ENCODE results near the gene SP110. TPM values are rescaled to one million over a fixed set of nuclear protein-coding genes. Genes with fewer than 3 reads are reported as not detected.
A peak's percentile ranks its signal among the peaks of the same experiment; 100 is the strongest.

Gene SP110
- total RNA-seq, 4 donors from 2014 or later, result 11.8 to 32.7 (median 21.2) TPM

DNA sequence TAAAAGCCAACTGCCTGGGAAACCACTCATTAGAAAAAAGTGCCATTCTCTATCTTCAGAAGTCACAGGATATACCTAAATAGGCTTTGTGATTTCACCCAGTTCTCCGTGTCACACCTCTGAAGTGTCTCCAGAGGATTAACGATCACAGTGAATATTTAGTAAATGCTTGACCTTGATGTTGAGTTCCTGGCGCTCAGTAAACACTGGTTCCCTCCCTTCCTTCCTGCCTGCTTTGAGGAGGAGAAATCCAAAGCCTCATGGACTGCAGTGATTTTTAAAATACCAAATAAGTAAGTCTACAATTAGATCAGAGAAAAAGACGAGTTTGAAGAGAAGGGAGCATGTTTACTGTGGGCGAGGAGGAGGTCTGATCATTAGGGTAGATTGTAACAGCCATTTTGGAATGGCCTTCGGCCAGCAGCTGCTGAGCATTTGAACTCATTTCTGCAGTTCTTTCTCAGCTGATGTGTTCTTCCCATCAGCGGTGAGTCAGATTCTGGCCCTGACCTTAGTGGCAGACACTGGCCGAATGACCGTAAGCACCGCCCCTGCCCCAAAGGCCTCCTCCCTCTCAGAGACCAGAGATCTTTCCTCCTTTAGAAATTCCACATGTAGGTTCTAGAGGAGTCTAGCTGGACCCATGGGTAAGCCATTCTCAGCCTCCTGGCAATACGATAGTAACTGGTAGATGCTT is 89.0 kb downstream of the SP110 start:
- Histone ChIP-seq H3K4me3 (no peak overlapping the region), H3K27ac (peak overlapping the region; percentile 53), H3K36me3 (no peaks in the 10 kb centered on the region), H3K4me1 (peaks cover 16% of the 10 kb centered on the region), H3K27me3 (no peaks in the 10 kb centered on the region), H3K9me3 (no peaks in the 10 kb centered on the region)
- TF ChIP-seq POLR2AphosphoS5 (IDR thresholded peaks at IDR 0.05), result no peak
- TF ChIP-seq, protein P1, sequence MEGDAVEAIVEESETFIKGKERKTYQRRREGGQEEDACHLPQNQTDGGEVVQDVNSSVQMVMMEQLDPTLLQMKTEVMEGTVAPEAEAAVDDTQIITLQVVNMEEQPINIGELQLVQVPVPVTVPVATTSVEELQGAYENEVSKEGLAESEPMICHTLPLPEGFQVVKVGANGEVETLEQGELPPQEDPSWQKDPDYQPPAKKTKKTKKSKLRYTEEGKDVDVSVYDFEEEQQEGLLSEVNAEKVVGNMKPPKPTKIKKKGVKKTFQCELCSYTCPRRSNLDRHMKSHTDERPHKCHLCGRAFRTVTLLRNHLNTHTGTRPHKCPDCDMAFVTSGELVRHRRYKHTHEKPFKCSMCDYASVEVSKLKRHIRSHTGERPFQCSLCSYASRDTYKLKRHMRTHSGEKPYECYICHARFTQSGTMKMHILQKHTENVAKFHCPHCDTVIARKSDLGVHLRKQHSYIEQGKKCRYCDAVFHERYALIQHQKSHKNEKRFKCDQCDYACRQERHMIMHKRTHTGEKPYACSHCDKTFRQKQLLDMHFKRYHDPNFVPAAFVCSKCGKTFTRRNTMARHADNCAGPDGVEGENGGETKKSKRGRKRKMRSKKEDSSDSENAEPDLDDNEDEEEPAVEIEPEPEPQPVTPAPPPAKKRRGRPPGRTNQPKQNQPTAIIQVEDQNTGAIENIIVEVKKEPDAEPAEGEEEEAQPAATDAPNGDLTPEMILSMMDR (IDR thresholded peaks at IDR 0.05), result no peak
- 51% methylated on average over 11 of the region's 11 CpGs for WGBS
- DNase-seq (ENCODE audit: low spot score in 2 of 2), result peak in 1 of 2 donors; percentile 78

DNA sequence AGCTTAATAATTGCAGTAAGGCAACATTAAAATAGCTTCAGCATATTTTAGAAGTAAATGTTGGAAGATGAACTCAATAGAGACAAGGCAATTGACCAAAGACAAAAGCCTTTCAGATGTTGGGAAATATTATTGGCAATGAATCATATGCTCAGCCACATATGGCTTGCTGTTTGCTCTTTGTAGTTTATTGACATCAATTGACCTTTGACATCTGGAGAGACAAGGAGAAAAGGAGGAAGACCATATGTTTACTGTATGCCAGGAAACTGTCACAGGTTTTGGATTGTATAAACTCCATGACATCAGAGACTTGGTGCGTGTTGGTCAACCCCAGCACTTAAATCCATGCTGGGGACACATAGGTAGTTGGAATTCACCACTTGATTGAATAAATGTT is 90.4 kb downstream of the SP110 start:
- Histone ChIP-seq H3K27me3 (no peaks in the 10 kb centered on the region), H3K4me3 (peak overlapping the region; percentile 19), H3K36me3 (no peaks in the 10 kb centered on the region), H3K9me3 (no peaks in the 10 kb centered on the region), H3K4me1 (peaks cover 16% of the 10 kb centered on the region), H3K27ac (peak overlapping the region; percentile 64)
- TF ChIP-seq, protein P1 (IDR thresholded peaks at IDR 0.05), result no peak
- no peak for TF ChIP-seq POLR2AphosphoS5 (IDR thresholded peaks at IDR 0.05)
- WGBS, result 75% methylated on average over 1 of the region's 1 CpG
- DNase-seq (ENCODE audit: low spot score in 2 of 2), result no peak

DNA sequence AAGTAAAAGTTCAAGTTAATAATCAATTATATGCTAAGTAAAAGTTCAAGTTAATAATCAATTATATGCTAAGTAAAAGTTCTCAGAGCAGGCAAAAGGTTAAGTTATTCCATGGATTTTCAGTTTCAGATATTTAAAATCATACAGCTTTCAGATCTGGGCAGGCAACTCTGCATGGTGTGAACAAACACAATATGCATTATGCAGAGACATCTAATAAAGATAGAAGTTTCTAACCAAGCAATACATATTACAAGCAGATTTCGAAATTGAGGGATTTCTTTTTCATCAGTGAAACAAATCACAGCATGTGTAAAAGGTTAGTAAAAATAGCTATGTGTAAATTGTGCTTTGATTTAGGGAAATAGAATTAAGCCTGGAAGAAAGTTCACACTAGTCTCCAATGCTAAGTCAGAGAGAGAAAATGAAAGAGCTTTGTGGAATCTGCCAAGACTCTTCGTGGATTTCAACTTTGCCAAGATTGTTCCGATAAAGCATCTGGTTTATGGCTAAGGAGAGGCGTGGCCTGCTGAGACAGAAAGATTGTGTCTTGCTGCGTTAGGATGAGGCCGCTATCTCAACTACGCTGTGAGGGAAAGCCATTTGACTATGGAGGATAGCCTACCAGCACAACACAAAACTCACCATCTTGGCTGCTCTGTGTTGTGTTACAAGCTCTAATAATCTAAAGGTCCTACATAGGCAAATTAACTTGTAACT is 91.0 kb downstream of the SP110 start:
- Histone ChIP-seq H3K4me1 (peaks cover 16% of the 10 kb centered on the region), H3K27ac (peak overlapping the region; percentile 64), H3K27me3 (no peaks in the 10 kb centered on the region), H3K36me3 (no peaks in the 10 kb centered on the region), H3K4me3 (peak overlapping the region; percentile 19), H3K9me3 (no peaks in the 10 kb centered on the region)
- no peak for DNase-seq (ENCODE audit: low spot score in 2 of 2)
- 8% methylated on average over 7 of the region's 7 CpGs for WGBS
- no peak for TF ChIP-seq EP300 (IDR thresholded peaks at IDR 0.05)
- TF ChIP-seq, protein P1 (IDR thresholded peaks at IDR 0.05), result no peak
- TF ChIP-seq POLR2AphosphoS5 (IDR thresholded peaks at IDR 0.05), result no peak
- no peak for TF ChIP-seq POLR2A (IDR thresholded peaks at IDR 0.05)

DNA sequence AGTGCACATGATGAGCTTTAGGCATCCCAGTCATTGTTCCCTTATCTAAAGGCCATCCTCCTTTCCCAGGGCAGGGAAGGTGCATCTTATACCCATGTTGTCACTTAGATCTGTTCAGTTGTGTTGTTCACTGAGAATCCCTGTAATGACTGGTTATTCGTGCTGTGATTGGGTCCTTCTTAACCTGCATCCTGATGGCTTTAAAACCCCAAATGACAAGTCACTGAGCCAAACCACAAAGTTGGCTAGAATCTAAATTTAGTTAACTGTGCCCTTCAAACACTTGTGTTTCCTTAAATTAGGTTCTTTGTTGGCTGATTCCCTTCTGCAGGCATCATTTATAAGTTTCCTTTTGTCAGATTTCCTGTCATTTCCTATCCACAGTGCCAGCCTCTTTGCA is 92.6 kb downstream of the SP110 start:
- Histone ChIP-seq H3K27ac (no peak overlapping the region), H3K9me3 (no peaks in the 10 kb centered on the region), H3K4me1 (peaks cover 16% of the 10 kb centered on the region), H3K27me3 (no peaks in the 10 kb centered on the region), H3K4me3 (no peak overlapping the region), H3K36me3 (no peaks in the 10 kb centered on the region)
- TF ChIP-seq, protein P1 (IDR thresholded peaks at IDR 0.05), result no peak
- TF ChIP-seq POLR2AphosphoS5 (IDR thresholded peaks at IDR 0.05) (no peak), POLR2A (IDR thresholded peaks at IDR 0.05) (no peak)
- WGBS, result 59% methylated on average over 1 of the region's 1 CpG
- no peak for DNase-seq (ENCODE audit: low spot score in 2 of 2)

DNA sequence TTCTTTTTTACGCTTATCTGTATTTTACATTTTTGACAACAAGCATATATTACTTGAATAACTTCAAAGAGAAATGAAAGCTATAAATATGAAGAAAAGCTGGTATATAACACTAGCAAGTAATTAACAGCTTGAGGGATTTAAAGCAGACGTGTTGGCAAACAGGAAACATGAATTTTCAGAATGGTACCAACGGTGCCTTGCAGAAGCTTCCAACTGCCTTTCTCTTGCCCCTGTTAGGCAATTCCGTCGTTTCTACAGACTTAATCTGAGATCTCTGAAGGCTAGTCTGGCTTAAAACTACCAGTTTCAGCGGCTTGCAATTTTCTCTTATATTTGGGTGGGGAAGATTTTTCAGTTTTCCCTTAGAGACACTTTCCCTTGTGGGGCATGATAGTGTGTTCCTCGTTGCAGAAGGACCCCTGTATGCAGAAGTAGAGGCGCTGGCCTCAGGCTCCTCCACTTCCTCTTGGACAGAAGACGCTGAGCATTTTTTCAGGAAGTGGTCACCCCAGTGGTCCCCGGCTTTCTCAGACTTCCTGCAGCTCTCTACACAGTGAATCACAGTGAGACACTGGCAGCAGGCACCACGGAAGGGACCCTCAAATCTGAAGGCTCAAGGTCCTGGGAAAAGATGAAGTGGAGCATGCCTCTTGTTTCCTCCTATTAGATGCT is 94.9 kb downstream of the SP110 start:
- Histone ChIP-seq H3K4me1 (peaks cover 16% of the 10 kb centered on the region), H3K36me3 (no peaks in the 10 kb centered on the region), H3K27ac (no peak overlapping the region), H3K27me3 (no peaks in the 10 kb centered on the region), H3K9me3 (no peaks in the 10 kb centered on the region), H3K4me3 (no peak overlapping the region)
- no peak for DNase-seq (ENCODE audit: low spot score in 2 of 2)
- WGBS, result 57% methylated on average over 11 of the region's 11 CpGs
- TF ChIP-seq, protein P1 (IDR thresholded peaks at IDR 0.05), result no peak
- TF ChIP-seq POLR2AphosphoS5 (IDR thresholded peaks at IDR 0.05) (no peak), EP300 (IDR thresholded peaks at IDR 0.05) (no peak), POLR2A (IDR thresholded peaks at IDR 0.05) (no peak)
